Measurements from ENCODE around the gene AFDN.

DNA sequence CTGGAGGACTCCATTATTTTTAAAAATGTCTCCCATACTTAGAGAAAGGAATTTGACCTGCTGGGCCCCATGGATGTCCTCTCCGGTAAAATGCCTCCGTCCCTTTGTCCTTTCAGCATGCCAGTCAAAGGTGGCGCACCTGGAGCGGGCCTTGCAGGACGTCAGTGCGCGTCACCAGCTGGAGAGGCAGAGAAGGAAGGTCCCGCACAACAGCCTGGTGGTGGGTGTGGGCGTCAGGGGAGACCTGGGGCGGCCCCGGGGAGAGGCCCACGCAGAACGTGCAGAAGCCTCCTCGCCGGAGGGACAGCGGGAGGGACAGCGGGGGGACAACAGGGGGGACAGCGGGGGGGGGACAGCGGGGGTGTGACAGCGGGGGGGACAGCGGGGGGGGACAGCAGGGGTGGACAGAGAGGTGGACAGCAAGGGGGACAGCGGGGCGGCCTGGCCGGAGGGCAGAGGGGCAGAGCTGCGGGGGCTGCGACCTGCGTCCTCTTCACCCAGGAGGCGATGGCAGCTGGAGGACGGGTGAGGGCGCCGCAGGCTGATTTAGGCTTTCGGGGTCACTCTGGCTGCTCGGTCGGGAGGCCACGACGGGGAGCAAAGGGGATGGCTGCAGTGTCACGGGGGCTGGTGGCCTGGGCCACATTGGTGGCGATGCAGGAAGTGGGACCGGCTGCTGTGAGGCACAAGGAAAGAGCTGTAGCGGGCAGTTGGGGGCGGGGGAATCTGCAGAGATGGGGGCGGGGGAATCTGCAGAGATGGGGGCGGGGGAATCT lies 169.9 kb downstream of the AFDN start:
- TF ChIP-seq, protein P1, sequence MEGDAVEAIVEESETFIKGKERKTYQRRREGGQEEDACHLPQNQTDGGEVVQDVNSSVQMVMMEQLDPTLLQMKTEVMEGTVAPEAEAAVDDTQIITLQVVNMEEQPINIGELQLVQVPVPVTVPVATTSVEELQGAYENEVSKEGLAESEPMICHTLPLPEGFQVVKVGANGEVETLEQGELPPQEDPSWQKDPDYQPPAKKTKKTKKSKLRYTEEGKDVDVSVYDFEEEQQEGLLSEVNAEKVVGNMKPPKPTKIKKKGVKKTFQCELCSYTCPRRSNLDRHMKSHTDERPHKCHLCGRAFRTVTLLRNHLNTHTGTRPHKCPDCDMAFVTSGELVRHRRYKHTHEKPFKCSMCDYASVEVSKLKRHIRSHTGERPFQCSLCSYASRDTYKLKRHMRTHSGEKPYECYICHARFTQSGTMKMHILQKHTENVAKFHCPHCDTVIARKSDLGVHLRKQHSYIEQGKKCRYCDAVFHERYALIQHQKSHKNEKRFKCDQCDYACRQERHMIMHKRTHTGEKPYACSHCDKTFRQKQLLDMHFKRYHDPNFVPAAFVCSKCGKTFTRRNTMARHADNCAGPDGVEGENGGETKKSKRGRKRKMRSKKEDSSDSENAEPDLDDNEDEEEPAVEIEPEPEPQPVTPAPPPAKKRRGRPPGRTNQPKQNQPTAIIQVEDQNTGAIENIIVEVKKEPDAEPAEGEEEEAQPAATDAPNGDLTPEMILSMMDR (IDR thresholded peaks at IDR 0.05; ENCODE audit: insufficient read depth, low read depth, low read length), result no peak
- TF ChIP-seq EZH2 (IDR thresholded peaks at IDR 0.05; ENCODE audit: insufficient read depth, low read length), result no peak

Measured in astrocyte (in vitro differentiated cells and primary cell).